Stimulated activated CD4-positive, alpha-beta T cell treated with anti-CD3 and anti-CD28 coated beads, Interleukin-12 subunit alpha, Interleukin-12 subunit beta, amount 100 ng/mL, for 24 hours (primary cell): ENCODE results near the gene CDK12.
A peak's percentile ranks its signal among the peaks of the same experiment; 100 is the strongest.
"Not testable (repeated sequence)": the region's sequence is repeated elsewhere in the genome, so short reads cannot be mapped to it uniquely, and the experiment has no call there.

ENCODE experiments used
- DNase-seq, 2 experiments: peaks; one replicate each; pipeline ENCODE4 v3.0.0-alpha.2; 2020; ENCODE audit warnings: low read depth in 2 of 2

The CDK12 gene

DNA sequence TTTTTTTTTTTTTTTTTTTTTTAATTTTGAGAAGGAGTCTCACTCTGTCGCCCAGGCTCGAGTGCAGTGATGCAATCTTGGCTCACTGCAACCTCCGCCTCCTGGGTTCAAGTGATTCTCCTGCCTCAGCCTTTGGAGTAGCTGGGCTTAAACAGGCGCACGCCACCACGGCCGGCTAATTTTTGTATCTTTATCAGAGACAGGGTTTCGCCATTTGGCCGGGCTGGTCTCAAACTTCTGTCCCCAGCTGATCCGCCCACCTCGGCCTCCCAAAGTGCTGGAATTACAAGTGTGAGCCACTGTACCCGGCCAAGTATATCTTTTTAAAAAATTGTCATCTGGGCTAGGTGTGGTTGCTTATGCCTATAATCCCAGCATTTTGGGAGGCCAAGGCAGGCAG, 35.6 kb downstream of the CDK12 start:
- DNase-seq, result not testable (repeated sequence)

DNA sequence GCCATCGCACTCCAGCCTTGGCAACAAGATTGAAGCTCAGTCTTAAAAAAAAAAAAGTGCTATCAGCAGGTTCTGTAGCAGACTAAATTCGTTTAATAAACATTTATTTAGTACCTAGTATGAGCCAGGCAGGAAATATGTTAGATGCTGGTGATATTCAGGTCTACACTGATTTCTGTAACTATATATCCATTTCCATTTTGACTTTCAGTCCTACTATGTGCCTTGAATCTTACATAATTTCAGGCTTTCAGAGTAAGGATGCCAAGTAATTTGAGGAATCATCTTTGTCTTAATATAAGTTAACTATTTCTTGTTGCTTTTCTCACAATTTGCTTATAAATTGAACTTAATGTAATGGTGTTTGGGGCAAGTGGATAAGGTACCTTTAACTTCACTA, 46.2 kb downstream of the CDK12 start:
- no peak for DNase-seq

DNA sequence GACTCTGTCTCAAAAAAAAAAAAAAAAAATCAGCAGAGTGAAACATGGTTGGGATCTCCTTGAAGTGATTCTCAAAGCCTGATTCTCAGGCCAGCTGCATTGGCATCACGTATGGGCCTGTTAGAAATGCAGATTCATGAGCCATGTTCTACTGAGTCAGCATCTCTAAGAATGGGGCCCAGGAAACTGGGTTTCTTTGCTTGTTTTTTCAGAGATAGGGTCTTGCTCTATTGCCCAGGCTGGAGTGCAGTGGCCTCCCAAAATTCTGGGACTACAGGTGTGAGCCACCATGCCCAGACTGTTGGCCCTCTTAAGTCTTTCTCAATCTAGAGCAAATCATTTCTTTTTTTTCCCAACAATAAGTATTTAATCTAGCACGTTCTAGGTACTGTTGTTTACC, 47.7 kb downstream of the CDK12 start:
- DNase-seq, result no peak

DNA sequence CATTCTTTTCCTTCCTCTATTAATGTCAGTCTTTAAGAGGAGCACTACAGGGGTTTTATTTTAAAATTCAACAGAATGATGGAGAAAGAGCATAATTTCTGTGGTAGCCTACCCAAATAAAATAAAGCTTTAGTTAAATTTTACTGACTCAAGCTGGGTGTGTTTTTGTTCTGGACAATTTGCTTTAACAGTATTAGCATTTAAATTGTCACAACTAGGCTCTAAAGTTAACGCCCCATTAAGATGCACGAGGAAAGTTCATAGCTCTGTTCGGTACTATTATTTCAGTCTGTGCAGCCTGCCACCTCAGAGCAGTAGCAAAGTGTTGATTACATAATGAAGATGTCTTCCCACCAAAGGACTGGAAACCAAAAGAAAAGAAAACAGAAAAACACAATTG, 52.0 kb downstream of the CDK12 start:
- no peak for DNase-seq

DNA sequence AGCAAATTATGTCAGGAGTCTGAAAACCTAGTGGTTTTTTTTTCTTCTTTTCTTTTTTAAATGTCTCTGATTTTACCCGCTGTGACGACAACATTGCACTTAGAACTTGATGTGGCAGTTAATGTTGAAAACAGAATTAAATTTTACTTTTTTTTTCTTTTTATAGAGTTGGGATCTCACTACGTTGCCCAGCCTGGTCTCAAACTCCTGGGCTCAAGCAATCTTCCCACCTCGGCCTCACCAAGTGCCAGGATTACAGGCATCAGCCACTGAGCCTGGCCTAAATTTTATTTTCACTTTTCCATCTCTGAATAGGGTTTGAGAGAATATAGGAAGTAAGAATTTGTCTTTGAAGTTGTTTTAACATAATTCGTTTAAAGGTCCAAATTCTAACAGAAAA, 52.6 kb downstream of the CDK12 start:
- DNase-seq, result no peak

DNA sequence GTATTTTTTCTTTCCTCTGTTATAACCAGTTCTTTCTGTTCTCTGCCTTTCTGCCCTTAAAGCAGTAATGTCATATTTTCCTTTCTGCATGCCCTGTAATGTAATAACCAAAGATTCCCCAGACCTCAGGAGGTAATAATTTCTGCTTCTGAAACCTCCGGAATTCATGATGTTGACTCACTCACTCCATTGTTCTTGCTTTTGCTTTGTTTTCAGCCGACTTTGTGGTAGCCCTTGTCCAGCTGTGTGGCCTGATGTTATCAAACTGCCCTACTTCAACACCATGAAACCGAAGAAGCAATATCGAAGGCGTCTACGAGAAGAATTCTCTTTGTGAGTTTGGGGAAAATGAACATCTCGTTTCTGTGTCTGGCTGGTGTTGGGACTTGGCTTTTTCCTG, 55.9 kb downstream of the CDK12 start:
- no peak for DNase-seq

DNA sequence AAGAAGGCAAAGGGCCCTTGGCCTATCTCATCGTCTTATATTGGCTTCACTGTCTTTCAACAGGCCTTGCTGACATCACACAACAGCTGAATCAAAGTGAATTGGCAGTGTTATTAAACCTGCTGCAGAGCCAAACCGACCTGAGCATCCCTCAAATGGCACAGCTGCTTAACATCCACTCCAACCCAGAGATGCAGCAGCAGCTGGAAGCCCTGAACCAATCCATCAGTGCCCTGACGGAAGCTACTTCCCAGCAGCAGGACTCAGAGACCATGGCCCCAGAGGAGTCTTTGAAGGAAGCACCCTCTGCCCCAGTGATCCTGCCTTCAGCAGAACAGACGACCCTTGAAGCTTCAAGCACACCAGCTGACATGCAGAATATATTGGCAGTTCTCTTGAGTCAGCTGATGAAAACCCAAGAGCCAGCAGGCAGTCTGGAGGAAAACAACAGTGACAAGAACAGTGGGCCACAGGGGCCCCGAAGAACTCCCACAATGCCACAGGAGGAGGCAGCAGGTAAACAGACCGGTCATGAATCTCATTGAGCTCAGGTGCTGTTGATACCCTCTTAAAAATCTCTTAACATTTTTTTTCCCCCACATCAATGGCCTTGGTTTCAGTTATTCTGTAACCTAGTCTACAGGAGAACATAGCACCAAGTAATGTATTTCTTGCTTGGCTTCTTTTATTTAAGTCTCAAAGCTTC, 64.7 kb downstream of the CDK12 start:
- no peak for DNase-seq

DNA sequence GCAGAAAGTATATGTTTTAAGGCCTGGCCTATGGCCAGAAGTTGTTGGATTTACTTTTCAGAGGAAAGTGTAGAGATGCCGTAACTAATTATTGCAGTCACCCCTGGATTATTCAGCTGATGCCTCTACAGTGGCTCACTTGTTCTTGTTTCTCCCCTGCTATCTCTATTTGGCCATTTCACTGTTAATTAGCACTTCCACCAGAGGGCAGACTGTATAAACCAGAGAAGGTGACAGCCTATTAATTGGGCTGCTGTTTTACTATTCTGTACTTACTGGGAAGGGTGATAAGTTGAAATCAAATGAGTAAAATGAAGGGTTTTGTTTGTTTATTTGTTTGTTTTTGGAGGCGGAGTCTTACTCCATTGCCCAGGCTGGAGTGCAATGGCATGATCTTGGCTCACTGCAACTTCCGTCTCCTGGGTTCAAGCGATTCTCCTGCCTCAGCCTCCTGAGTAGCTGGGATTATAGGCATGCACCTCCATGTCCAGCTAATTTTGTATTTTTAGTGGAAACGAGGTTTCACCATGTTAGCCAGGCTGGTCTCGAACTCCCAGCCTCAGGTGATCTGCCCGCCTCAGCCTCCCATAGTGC, 66.0 kb downstream of the CDK12 start:
- DNase-seq, result no peak

DNA sequence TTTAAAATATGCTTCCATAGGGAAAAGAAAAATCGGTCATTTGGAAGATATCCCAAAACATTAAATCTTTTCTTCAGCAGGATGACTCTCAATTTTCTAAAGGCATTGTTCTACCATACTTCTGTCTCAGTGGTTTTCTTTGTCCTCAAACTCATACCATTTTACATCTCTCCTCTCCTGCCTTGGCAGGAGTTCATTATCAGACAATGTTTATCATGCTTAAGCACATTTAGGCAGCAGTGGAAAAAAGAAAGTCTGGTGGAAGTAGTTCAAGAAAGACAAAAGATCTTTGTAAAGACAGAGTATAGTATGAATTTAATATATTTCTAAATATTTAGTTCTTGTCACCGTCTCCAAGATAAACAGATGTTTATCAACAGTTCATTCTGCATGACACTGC, 68.2 kb downstream of the CDK12 start:
- DNase-seq, result no peak

DNA sequence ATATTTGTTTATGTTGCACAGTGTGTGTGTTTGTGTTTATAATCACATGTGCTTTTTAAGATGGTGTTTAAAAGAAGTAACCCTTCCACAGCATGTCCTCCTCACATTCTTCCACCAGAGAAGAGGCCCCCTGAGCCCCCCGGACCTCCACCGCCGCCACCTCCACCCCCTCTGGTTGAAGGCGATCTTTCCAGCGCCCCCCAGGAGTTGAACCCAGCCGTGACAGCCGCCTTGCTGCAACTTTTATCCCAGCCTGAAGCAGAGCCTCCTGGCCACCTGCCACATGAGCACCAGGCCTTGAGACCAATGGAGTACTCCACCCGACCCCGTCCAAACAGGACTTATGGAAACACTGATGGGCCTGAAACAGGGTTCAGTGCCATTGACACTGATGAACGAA, 69.2 kb downstream of the CDK12 start:
- DNase-seq, result no peak

DNA sequence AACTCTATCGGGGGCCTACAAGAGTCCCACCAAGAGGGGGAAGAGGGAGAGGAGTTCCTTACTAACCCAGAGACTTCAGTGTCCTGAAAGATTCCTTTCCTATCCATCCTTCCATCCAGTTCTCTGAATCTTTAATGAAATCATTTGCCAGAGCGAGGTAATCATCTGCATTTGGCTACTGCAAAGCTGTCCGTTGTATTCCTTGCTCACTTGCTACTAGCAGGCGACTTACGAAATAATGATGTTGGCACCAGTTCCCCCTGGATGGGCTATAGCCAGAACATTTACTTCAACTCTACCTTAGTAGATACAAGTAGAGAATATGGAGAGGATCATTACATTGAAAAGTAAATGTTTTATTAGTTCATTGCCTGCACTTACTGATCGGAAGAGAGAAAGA, 70.0 kb downstream of the CDK12 start:
- DNase-seq, result no peak

DNA sequence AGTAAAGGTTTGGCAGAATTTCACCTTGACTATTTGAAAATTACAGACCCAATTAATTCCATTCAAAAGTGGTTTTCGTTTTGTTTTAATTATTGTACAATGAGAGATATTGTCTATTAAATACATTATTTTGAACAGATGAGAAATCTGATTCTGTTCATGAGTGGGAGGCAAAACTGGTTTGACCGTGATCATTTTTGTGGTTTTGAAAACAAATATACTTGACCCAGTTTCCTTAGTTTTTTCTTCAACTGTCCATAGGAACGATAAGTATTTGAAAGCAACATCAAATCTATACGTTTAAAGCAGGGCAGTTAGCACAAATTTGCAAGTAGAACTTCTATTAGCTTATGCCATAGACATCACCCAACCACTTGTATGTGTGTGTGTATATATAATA, 72.6 kb downstream of the CDK12 start:
- no peak for DNase-seq

DNA sequence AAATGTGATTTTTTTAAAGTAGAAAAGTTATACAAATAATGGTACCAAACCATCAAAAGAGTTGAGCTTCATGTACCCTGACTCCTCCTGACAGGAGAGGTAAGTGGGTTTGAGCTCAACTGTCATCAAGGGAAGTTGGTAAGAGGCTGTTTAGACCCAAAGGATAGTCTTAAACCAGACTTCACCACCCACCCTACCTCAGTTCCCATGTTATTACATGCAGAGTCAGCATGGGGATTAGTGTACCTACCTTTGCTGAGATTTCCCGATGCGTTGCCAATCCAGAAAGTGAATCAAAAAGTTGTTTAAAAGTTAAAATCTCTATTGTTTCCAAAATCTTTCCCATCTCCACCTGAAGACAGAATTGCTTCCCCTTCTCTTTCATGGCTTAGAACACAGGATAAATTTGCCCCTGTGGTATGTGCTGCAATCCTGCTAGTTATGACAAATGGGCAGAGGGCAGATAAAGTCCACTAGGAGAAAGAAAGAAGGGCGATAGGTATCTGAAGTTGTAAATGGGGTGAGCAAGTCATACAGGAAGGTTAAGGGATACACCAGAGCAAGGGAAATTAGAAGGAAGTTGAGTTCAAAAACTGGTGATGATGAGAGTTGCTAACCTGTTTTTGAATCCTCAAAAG, 73.6 kb downstream of the CDK12 start:
- DNase-seq, result no peak

DNA sequence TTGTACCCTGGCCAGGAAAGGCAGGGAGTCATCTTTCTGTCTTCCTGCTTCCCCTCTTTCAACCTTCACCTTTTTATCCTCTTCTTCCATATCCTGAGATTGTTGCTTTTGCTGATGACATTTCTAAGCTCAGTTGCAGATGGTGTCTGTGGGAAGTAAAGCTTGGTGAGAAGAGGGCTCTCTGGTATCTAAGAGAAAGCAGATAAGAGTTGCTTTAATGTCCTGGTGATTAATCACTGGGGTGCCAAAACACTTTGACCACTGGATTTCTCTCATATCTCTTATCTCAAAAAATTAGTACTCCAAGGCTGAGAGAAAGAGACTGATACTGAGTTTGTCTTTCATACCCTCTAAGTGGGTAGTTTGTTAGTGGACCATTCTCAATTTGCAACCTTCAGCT, 75.2 kb downstream of the CDK12 start:
- DNase-seq, result no peak

DNA sequence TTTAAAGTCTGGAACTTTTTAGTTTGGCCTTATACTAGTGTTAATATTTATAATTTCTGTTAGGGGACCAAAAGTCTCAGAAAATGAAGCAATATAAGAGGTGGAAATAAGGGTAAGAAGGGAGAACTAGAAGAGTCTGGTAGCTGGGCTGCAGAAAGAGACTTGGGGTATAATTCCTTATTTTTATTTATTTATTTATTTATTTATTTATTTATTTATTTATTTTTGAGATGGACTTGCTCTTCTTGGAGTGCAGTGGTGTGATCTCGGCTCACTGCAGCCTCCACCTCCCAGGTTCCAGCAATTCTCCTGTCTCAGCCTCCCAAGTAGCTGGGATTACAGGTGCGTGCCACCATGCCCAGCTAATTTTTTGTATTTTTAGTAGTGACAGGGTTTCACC, 76.1 kb downstream of the CDK12 start:
- not testable (repeated sequence) for DNase-seq

DNA sequence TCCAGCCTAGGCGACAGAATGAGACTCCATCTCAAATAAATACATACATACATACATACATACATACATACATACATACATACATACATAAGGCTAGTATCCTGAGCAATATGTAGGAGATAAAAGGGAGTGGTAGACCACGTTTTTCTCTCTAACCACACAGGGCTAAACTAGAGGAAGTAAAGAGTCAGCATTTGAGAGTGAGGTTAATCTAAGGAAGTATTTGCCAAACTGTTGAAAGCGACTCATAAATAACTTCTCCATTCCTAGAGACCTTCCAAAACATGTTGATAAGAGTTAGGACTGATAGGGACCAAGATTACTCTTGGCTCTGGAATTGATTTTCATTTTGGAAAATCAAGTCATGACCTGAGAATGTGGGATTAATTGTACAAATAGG, 77.6 kb downstream of the CDK12 start:
- no peak for DNase-seq

DNA sequence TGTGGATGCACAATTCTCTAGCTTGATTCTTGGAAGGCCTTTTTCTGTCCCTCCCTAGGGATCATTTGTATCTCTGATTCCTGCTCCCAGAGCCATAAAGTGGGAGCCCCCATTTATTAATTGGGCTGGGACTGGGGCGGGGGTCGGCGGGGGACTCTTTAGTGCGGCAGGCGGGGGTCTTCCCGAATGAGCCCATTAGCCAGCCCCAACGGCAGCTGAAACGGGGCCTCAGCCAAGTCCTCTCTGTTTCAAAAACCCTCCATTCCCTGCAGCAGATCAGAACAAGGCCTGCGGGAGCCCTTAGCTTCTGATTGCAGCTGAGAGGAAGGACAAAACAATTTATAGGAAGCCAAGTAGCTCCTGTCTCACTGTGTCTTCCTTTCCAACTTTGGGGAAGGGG, 79.3 kb downstream of the CDK12 start:
- DNase-seq, result no peak

DNA sequence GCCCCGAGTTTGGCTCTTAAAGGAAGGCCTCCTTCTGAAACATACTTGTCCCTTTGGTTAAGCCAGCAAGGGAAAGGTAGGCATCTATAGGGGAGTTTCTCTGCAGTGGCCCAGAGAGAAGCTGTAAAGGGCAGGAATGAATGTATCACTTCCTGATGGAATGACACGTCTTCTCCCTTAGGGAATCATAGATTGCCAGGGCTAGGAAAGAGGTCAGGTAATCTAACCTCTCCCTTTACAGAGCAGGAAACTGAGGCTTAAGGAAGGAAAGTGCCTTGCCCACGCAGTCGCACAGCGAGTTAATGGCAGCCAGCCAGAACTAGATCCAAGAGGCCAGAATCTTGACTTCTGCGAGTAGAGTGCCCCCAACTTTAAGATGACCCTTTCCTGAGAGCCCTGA, 80.4 kb downstream of the CDK12 start:
- DNase-seq, result no peak

DNA sequence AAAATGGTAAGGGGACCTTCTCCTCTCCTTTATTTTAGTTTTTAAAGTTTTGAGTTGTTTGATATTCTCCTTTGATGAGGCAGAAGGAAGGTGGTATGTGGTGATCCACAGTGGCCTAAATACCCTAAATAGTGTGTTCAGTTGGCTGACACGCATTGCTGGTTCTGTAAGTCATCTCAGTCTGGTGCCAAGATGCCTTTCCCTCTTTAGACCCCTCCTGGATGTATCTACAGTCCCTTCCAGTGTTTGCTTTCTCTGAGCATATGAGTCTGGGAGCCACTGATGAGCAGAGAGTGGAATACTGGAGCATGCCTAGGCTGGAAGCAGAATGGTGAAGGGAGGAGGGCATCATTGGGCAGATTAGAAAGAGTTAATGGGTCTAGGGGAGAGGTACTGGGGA, 81.9 kb downstream of the CDK12 start:
- DNase-seq, result no peak

DNA sequence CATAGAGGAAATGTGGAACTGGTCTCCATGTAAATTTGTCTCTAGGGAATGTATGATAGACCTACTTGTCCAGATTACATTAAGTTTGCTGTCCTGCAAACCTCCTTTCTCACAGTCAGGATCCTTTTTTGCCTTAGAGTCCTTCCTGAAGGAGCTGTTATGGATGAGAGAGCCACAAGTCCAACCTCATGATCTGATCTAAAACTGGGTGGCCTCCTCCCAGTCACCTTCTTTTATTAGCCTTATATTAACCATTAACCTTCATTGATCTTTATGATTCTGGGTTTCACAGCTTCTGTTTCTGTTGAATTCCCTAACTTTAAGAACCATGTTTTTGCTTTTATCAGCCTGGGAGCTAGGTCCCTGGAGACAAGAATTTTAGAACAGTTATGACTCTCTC, 82.4 kb downstream of the CDK12 start:
- no peak for DNase-seq

DNA sequence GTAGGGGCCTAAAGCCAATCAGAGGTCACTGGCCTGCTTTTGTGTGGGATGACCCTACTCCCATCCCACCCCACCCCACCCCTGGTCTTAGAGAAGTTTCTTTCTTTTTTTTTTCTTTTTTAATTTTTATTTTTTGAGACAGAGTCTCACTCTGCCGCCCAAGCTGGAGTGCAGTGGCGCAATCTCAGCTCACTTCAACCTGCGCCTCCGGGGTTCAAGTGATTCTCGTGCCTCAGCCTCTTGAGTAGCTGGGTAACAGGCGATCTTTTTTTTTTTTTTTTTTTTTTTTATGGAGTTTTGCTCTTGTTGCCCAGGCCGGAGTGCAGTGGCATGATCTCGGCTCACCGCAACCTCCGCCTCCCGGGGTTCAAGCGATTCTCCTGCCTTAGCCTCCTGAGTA, 83.1 kb downstream of the CDK12 start:
- not testable (repeated sequence) for DNase-seq

DNA sequence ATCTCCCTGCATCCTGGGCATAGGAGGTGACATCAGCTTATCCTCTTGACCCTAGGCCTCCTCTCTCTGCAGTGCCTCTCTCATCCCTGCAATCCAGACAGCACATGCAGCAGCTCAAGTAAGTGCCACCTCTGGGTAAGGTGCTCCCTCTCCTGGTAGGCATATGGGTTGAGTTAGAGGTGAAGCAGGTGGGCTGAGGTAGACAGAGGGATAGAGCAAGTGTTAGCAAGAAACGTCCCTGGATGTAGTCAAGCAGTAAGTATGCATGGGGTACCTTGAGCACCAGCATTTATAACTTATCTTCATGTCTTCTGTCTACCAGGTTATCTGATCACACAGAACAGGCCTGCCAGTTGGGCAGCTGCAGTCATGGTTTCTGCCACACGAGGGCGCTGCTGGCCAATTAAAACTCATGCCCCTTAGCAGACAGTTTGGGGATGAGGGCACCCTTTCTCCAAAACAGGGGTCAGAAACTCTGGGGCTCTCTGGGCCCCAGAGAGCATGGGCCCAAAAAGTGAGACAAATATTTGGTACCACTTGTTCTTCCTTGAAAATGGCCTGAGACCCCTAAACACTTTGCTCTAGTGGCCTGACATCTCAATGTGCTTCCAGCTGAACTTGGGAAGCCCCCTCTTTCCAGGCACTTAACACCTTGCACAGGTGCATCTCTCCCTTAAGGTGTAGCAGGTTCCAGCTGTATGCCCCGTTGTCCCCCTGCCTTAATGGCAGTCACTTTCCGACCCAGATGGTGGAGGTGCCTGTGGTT, 86.6 kb downstream of the CDK12 start:
- peak; percentile 40 to 77 for DNase-seq
